ENCODE measurements around the gene STK25.

Gene STK25

DNA sequence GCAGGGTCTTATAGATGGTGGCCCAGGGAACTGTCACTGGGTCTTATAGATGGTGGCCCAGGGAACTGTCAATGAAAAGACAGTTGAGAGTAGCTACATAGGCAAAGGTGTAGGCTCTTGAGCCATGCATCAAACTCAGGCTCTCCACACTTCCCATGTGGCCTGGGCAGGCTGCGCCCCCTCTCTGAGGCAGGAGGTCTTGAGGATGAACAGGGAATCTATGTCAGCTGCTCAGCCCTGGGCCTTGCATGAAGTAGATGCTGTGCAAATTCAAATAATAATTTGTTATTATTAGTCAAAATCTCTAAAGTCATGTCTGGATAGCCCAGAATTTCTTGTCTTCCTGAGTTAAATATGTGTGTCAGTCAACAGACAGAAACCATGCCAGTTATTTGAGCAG lies 26.7 kb downstream of the STK25 start:
- Mint-ChIP-seq H3K4me3 (no peak overlapping the region), H3K4me1 (peaks cover 16% of the 10 kb centered on the region), H3K9me3 (no peaks in the 10 kb centered on the region), H3K27me3 (ENCODE audit: low read depth) (no peaks in the 10 kb centered on the region), H3K36me3 (ENCODE audit: low read depth) (peaks cover 13% of the 10 kb centered on the region), H3K27ac (no peak overlapping the region)
- TF ChIP-seq, protein P1, sequence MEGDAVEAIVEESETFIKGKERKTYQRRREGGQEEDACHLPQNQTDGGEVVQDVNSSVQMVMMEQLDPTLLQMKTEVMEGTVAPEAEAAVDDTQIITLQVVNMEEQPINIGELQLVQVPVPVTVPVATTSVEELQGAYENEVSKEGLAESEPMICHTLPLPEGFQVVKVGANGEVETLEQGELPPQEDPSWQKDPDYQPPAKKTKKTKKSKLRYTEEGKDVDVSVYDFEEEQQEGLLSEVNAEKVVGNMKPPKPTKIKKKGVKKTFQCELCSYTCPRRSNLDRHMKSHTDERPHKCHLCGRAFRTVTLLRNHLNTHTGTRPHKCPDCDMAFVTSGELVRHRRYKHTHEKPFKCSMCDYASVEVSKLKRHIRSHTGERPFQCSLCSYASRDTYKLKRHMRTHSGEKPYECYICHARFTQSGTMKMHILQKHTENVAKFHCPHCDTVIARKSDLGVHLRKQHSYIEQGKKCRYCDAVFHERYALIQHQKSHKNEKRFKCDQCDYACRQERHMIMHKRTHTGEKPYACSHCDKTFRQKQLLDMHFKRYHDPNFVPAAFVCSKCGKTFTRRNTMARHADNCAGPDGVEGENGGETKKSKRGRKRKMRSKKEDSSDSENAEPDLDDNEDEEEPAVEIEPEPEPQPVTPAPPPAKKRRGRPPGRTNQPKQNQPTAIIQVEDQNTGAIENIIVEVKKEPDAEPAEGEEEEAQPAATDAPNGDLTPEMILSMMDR (IDR thresholded peaks at IDR 0.05; ENCODE audit: unreplicated experiment in 3 of 3) = no peak

DNA sequence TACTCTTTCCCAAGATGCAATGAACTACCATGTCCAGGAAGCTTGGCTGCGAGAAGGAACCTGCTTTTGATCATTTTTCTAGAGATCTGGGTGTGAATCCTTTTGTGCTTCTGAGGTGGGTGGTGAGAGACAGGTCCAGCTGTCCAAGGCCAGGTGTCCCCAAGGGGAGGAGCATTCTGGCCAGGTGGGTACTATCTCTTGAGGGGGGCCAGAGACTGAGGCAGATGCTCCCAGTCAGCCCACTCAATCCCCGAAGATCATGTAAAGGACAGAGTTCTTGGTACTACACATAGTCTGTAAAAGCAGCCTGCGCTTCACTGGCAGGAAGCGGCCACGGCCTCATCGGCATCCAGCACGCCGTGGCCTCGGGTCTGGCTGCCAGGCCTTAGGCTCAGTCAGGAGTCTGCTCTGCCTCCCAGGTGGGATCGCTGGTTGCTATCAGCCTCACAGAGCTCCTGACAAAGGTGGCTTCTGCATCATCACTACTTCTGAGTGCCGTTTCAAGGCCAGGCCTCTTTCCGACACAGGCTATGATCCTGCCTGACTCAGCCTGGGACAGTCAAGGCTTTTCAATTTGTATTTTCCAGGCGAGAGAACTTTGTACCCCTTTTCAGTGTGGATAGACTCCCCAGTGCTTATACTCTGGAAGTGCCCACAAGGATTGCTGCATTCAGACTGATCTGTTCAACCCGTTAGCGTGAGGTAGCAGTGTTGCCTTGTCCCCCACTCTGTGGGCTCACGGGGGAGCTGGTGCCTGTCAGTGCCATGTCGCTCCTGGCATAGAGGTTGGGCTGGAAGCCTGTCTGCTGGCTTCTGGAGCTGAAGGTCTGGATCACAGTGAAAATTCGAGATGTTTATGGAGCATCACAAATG lies 29.1 kb downstream of the STK25 start:
- Mint-ChIP-seq H3K4me1 (peaks cover 16% of the 10 kb centered on the region), H3K27ac (no peak overlapping the region), H3K4me3 (no peak overlapping the region), H3K36me3 (ENCODE audit: low read depth) (peaks cover 11% of the 10 kb centered on the region), H3K9me3 (no peaks in the 10 kb centered on the region), H3K27me3 (ENCODE audit: low read depth) (no peaks in the 10 kb centered on the region)
- TF ChIP-seq, protein P1 (IDR thresholded peaks at IDR 0.05; ENCODE audit: unreplicated experiment in 3 of 3) = no peak

DNA sequence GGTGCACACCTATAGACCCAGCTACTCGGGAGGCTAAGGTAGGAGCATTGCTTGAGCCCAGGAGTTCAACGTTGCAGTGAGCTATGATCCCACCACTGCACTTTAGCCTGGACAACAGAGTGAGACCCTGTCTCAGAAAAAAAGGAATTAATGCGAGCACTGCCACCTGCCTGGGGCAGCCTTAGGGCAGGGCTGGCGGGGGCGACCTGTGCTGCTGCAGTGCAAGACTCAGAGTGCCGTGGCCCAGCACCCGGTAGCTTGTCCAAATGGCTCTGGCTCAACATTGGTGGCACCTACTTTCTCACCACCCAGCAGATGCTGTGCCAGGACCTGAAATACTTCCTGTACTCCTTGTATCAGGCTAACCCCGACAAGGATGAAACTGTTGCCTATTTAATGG lies 30.2 kb downstream of the STK25 start:
- Mint-ChIP-seq H3K27me3 (ENCODE audit: low read depth) (no peaks in the 10 kb centered on the region), H3K27ac (no peak overlapping the region), H3K36me3 (ENCODE audit: low read depth) (peaks cover 13% of the 10 kb centered on the region), H3K9me3 (no peaks in the 10 kb centered on the region), H3K4me3 (no peak overlapping the region), H3K4me1 (peaks cover 16% of the 10 kb centered on the region)
- TF ChIP-seq, protein P1 (IDR thresholded peaks at IDR 0.05; ENCODE audit: unreplicated experiment in 3 of 3) = no peak

DNA sequence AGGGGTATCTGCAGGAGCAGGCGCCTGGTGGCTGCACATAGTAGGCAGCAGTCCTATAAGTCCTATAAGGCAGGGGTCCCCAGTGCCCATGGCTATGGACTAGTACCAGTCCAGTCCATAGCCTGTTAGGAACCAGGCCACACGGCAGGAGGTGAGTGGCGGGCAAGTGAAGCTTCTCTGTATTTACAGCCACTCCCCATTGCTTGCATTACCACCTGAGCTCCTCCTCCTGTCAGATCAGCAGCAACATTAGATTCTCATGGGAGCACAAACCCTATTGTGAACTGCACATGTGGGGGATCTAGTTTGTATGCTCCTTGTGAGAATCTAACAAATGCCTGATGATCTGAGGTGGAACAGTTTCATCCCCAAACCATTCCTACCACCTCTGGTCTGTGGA lies 33.1 kb downstream of the STK25 start:
- TF ChIP-seq, protein P1 (IDR thresholded peaks at IDR 0.05; ENCODE audit: unreplicated experiment in 3 of 3) = no peak
- Mint-ChIP-seq H3K27ac (no peak overlapping the region), H3K36me3 (ENCODE audit: low read depth) (peaks cover 28% of the 10 kb centered on the region)

DNA sequence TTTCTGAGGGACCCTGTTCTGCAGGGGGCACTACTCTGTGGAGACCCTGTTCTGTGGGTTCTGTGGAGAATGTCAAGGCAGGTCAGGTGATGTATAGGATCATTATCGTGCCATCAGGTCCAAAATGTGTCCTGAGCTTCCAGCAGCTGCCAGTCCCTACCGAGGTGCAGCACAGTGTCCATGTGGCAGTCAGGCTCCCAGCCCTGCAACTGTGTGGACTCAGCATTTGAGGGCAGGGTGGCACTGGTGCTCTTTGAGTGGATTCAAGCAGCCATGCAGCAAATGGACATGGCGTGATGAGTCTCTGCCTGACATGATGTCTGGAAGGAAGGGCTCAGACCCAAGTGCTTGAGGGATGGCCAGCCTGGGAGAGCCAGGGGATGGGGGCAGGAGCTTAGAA lies 35.0 kb downstream of the STK25 start:
- Mint-ChIP-seq H3K27me3 (ENCODE audit: low read depth) (peaks cover 10% of the 10 kb centered on the region), H3K36me3 (ENCODE audit: low read depth) (peaks cover 24% of the 10 kb centered on the region), H3K9me3 (no peaks in the 10 kb centered on the region), H3K4me3 (no peak overlapping the region), H3K27ac (no peak overlapping the region), H3K4me1 (peaks cover under 1% of the 10 kb centered on the region)
- TF ChIP-seq, protein P1 (IDR thresholded peaks at IDR 0.05; ENCODE audit: unreplicated experiment in 3 of 3) = no peak

More for the DNA sequence above, 33.1 kb downstream of the STK25 start:
- H3K27me3 Mint-ChIP-seq (ENCODE audit: low read depth) = peaks cover 8% of the 10 kb centered on the region
- no peak overlapping the region for H3K4me3 Mint-ChIP-seq
- H3K4me1 Mint-ChIP-seq = peaks cover 7% of the 10 kb centered on the region
- no peaks in the 10 kb centered on the region for H3K9me3 Mint-ChIP-seq

DNA sequence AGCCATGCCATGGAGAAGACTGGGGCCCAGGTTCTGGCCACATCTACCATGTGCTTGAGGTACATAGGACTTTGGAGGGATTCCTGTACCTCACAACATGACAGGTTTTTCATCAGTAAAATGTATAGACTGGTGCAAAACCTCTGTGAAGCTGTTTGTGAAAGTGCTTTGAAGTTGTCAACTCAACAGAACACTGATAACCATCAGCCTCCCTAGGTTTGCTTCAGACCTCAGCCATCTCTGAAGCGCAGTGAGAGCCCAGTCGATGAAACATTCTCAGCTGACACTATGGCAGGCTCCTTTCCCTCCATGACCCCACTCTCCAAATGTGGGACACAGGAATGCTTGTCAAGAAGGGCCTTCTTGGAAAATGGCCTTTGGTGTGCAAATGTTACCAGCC lies 38.6 kb downstream of the STK25 start:
- Mint-ChIP-seq H3K27me3 (ENCODE audit: low read depth) (peaks cover 10% of the 10 kb centered on the region), H3K4me3 (no peak overlapping the region), H3K9me3 (no peaks in the 10 kb centered on the region), H3K4me1 (peaks cover 4% of the 10 kb centered on the region), H3K27ac (no peak overlapping the region), H3K36me3 (ENCODE audit: low read depth) (peaks cover 19% of the 10 kb centered on the region)
- TF ChIP-seq, protein P1 (IDR thresholded peaks at IDR 0.05; ENCODE audit: unreplicated experiment in 3 of 3) = no peak
